ENCODE data around the gene TPM4. TPM values are rescaled to one million over a fixed set of nuclear protein-coding genes. Genes with fewer than 3 reads are reported as not detected.

The TPM4 gene
- total and polyA plus RNA-seq, 2 of the 13 experiments (the other 11 are each of a cell fraction or from before 2014, with no cell fraction given), result 180 to 188 TPM

- no peak for TF ChIP-seq EP300 (IDR thresholded peaks at IDR 0.05; ENCODE audit: low read depth in 2 of 2, low read length in 2 of 2)
- TF ChIP-seq EP300 (CRISPR knock-in tag; IDR thresholded peaks at IDR 0.05; ENCODE audit: borderline replicate concordance), result no peak
- no peak for TF ChIP-seq ZNF33B (CRISPR knock-in tag; IDR thresholded peaks at IDR 0.05)
- no peak for TF ChIP-seq RBAK (CRISPR knock-in tag; IDR thresholded peaks at IDR 0.05)
- TF ChIP-seq ZEB1 (IDR thresholded peaks at IDR 0.05; ENCODE audit: insufficient replicate concordance, low read depth), result no peak
- TF ChIP-seq POLR2AphosphoS2 (IDR thresholded peaks at IDR 0.05; ENCODE audit: low read depth, low read length), result no peak
- TF ChIP-seq KLF15 (CRISPR knock-in tag; IDR thresholded peaks at IDR 0.05; ENCODE audit: borderline replicate concordance), result no peak
- TF ChIP-seq NFIB (CRISPR knock-in tag; IDR thresholded peaks at IDR 0.05; ENCODE audit: borderline replicate concordance), result 0 out of 2 replicates have a peak, but pooled peaks have one; percentile 6
- TF ChIP-seq ZNF672 (CRISPR knock-in tag; IDR thresholded peaks at IDR 0.05), result no peak
- no peak for TF ChIP-seq ZNF543 (CRISPR knock-in tag; IDR thresholded peaks at IDR 0.05)
- TF ChIP-seq ZNF17 (CRISPR knock-in tag; IDR thresholded peaks at IDR 0.05), result no peak
- TF ChIP-seq, protein P1, sequence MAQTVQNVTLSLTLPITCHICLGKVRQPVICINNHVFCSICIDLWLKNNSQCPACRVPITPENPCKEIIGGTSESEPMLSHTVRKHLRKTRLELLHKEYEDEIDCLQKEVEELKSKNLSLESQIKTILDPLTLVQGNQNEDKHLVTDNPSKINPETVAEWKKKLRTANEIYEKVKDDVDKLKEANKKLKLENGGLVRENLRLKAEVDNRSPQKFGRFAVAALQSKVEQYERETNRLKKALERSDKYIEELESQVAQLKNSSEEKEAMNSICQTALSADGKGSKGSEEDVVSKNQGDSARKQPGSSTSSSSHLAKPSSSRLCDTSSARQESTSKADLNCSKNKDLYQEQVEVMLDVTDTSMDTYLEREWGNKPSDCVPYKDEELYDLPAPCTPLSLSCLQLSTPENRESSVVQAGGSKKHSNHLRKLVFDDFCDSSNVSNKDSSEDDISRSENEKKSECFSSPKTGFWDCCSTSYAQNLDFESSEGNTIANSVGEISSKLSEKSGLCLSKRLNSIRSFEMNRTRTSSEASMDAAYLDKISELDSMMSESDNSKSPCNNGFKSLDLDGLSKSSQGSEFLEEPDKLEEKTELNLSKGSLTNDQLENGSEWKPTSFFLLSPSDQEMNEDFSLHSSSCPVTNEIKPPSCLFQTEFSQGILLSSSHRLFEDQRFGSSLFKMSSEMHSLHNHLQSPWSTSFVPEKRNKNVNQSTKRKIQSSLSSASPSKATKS (CRISPR knock-in tag; IDR thresholded peaks at IDR 0.05), result no peak
- no peak for TF ChIP-seq SOX13 (IDR thresholded peaks at IDR 0.05)
- TF ChIP-seq SOX13 (CRISPR knock-in tag; conservative IDR thresholded peaks at IDR 0.05 in 1 of 2, IDR thresholded peaks at IDR 0.05 in 1 of 2), result no peak
- TF ChIP-seq ZNF317 (CRISPR knock-in tag; IDR thresholded peaks at IDR 0.05), result no peak
- TF ChIP-seq, protein P2, sequence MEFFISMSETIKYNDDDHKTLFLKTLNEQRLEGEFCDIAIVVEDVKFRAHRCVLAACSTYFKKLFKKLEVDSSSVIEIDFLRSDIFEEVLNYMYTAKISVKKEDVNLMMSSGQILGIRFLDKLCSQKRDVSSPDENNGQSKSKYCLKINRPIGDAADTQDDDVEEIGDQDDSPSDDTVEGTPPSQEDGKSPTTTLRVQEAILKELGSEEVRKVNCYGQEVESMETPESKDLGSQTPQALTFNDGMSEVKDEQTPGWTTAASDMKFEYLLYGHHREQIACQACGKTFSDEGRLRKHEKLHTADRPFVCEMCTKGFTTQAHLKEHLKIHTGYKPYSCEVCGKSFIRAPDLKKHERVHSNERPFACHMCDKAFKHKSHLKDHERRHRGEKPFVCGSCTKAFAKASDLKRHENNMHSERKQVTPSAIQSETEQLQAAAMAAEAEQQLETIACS (CRISPR knock-in tag; IDR thresholded peaks at IDR 0.05), result no peak
- peak; percentile 54; the same call in 1 of the 2 replicates for TF ChIP-seq ELF4 (CRISPR knock-in tag; IDR thresholded peaks at IDR 0.05; ENCODE audit: borderline replicate concordance)
- TF ChIP-seq MED1 (CRISPR knock-in tag; IDR thresholded peaks at IDR 0.05), result no peak
- TF ChIP-seq ZNF432 (CRISPR knock-in tag; IDR thresholded peaks at IDR 0.05; ENCODE audit: borderline replicate concordance), result no peak
- no peak for TF ChIP-seq NONO (IDR thresholded peaks at IDR 0.05)
- TF ChIP-seq NONO (CRISPR knock-in tag; conservative IDR thresholded peaks at IDR 0.05), result no peak
- TF ChIP-seq CEBPB (IDR thresholded peaks at IDR 0.05; ENCODE audit: borderline replicate concordance, low read depth, low read length), result no peak
- no peak; the same call in 1 of the 2 replicates for TF ChIP-seq IRF2 (CRISPR knock-in tag; IDR thresholded peaks at IDR 0.05)
- TF ChIP-seq RCOR2 (CRISPR knock-in tag; IDR thresholded peaks at IDR 0.05), result 0 out of 2 replicates have a peak, but pooled peaks have one; percentile 46
- TF ChIP-seq ZNF768 (CRISPR knock-in tag; IDR thresholded peaks at IDR 0.05), result peak; percentile 72
- TF ChIP-seq GLMP (CRISPR knock-in tag; IDR thresholded peaks at IDR 0.05; ENCODE audit: borderline replicate concordance), result no peak
- TF ChIP-seq ZNF772 (CRISPR knock-in tag; IDR thresholded peaks at IDR 0.05), result 0 out of 2 replicates have a peak, but pooled peaks have one; percentile 44
- TF ChIP-seq FOSL2 (CRISPR knock-in tag; IDR thresholded peaks at IDR 0.05), result no peak
Measured at GRCh38 chr19:16111909-16112752, 35.8 kb downstream of the TPM4 start (continued).

All from HepG2 (cell line).